BLaER1 treated with 17β-estradiol and CSF1 and Interleukin-3, amounts not matched to agents 10 nM and 100 nM (cell line): ENCODE data around the gene THEMIS2.
"Not testable (repeated sequence)": the region's sequence is repeated elsewhere in the genome, so short reads cannot be mapped to it uniquely, and the experiment has no call there.

Experiments used
- H3K27ac ChIP-seq, 11 experiments: shearing (Covaris generic); formaldehyde crosslinking; 2 replicates each; pipeline ENCODE4 v1.8.1; 2022
- H3K27me3 ChIP-seq, 11 experiments: shearing (Covaris generic); formaldehyde crosslinking; 2 replicates each; pipeline ENCODE4 v1.8.1; 2022
- H3K36me3 ChIP-seq, 11 experiments: shearing (Covaris generic); formaldehyde crosslinking; 2 replicates each; pipeline ENCODE4 v1.8.1; 2022
- H3K4me1 ChIP-seq, 10 experiments: shearing (Covaris generic); formaldehyde crosslinking; 2 replicates each; pipeline ENCODE4 v1.8.1; 2022
- H3K4me2 ChIP-seq, 11 experiments: shearing (Covaris generic); formaldehyde crosslinking; 2 replicates each; pipeline ENCODE4 v1.8.1; 2022
- H3K4me3 ChIP-seq, 10 experiments: shearing (Covaris generic); formaldehyde crosslinking; 2 replicates each; pipeline ENCODE4 v1.8.1; 2022
- H3K9ac ChIP-seq, 11 experiments: shearing (Covaris generic); formaldehyde crosslinking; 2 replicates each; pipeline ENCODE4 v1.8.1; 2022
- H3K9me3 ChIP-seq, 11 experiments: shearing (Covaris generic); formaldehyde crosslinking; replicated peaks in 1 of 11; 2 replicates each; pipeline ENCODE4 v1.8.1; 2022
- H4K20me1 ChIP-seq, 11 experiments: shearing (Covaris generic); formaldehyde crosslinking; 2 replicates each; pipeline ENCODE4 v1.8.1; 2022
- Cebpa-rat ChIP-seq, 11 experiments: shearing (Covaris generic); IDR thresholded peaks; 2 replicates each; pipeline ENCODE4 v1.8.1; 2022

THEMIS2 gene

DNA sequence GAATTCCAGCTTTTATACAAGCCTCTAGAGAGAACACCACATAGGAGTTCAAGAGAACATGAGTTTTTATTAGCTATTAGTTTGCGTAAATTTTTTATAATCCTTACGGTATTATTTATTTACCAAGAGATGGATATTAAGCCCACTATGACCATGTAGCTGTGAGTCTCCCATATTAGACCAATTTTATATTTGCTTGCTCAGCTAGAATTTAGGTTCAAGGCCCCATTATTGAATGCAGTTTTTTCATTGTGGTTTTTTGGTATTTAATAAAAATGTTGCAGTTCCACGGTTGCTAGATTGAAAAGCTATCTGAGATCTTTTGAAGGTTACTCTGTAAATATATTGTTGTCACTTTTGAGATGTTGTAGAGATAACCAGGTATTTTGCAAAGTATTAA, 38.9 kb upstream of the THEMIS2 start:
- H3K27me3 ChIP-seq = no peaks in the 10 kb centered on the region
- peaks cover 50 to 64% (median 62%) of the 10 kb centered on the region in 11 experiments for H3K36me3 ChIP-seq
- no peak overlapping the region for H3K4me3 ChIP-seq
- H3K9me3 ChIP-seq = no peaks in the 10 kb centered on the region
- no peak for TF ChIP-seq Cebpa-rat (IDR thresholded peaks at IDR 0.05)
- peaks cover 20 to 75% (median 42%) of the 10 kb centered on the region in 11 experiments; a peak in 18 of 22 replicates for H4K20me1 ChIP-seq
- no peak overlapping the region for H3K4me2 ChIP-seq
- H3K27ac ChIP-seq = no peak overlapping the region
- H3K4me1 ChIP-seq = peaks cover 17 to 32% (median 21%) of the 10 kb centered on the region in 10 experiments
- no peak overlapping the region; a peak in 1 of 22 replicates for H3K9ac ChIP-seq

GRCh38 chr1:27835046-27835445, 37.3 kb upstream of the THEMIS2 start:
- H3K27me3 ChIP-seq = no peaks in the 10 kb centered on the region
- H3K9me3 ChIP-seq = no peaks in the 10 kb centered on the region
- no peak overlapping the region for H3K4me2 ChIP-seq
- H3K9ac ChIP-seq = peak overlapping the region in 5 of 11 experiments; percentile 3 to 49 (median 20); a peak in 4 of 22 replicates
- peaks cover 26 to 91% (median 55%) of the 10 kb centered on the region in 11 experiments; a peak in 20 of 22 replicates for H4K20me1 ChIP-seq
- peaks cover 16 to 25% (median 17%) of the 10 kb centered on the region in 10 experiments for H3K4me1 ChIP-seq
- no peak for TF ChIP-seq Cebpa-rat (IDR thresholded peaks at IDR 0.05)
- peaks cover 66 to 80% (median 78%) of the 10 kb centered on the region in 11 experiments for H3K36me3 ChIP-seq
- no peak overlapping the region for H3K27ac ChIP-seq
- no peak overlapping the region for H3K4me3 ChIP-seq

DNA sequence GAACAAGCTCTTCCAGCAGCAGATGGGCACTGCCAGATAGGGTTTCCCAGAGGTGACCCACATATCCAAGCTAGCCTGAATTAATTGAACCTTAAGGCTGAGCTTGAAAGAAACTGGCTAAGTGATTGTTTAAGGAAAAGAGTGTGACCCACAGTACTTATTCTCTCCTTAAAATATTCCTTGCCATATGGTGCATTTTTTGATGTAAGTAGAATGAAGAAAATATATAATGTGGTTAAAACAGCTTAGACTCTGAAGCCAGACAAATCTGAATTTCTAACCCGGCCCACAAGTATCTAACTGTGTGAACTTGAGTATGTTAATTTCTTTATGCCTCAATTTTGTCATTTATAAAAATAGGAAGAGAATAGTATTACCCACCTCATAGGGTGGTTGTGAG, 36.8 kb upstream of the THEMIS2 start:
- Histone ChIP-seq H3K9ac (peak overlapping the region in 4 of 11 experiments; percentile 3 to 49 (median 20); a peak in 4 of 22 replicates), H3K4me2 (no peak overlapping the region), H3K27ac (no peak overlapping the region), H3K4me3 (no peak overlapping the region), H3K27me3 (no peaks in the 10 kb centered on the region), H3K36me3 (peaks cover 71 to 84% (median 82%) of the 10 kb centered on the region in 11 experiments), H3K9me3 (no peaks in the 10 kb centered on the region), H3K4me1 (peaks cover 15 to 25% (median 17%) of the 10 kb centered on the region in 10 experiments), H4K20me1 (peaks cover 30 to 96% (median 59%) of the 10 kb centered on the region in 11 experiments; a peak in 20 of 22 replicates)
- no peak for TF ChIP-seq Cebpa-rat (IDR thresholded peaks at IDR 0.05)

GRCh38 chr1:27849951-27850350, 22.4 kb upstream of the THEMIS2 start:
- no peaks in the 10 kb centered on the region for H3K4me1 ChIP-seq
- no peak for TF ChIP-seq Cebpa-rat (IDR thresholded peaks at IDR 0.05)
- H3K9me3 ChIP-seq = peaks cover 0 to 15% (median 9%) of the 10 kb centered on the region in 11 experiments; a peak in 15 of 22 replicates
- H3K4me3 ChIP-seq = no peak overlapping the region
- no peaks in the 10 kb centered on the region for H3K27me3 ChIP-seq
- H3K36me3 ChIP-seq = peaks cover 69 to 70% (median 70%) of the 10 kb centered on the region in 11 experiments
- H3K4me2 ChIP-seq = no peak overlapping the region
- H3K9ac ChIP-seq = no peak overlapping the region
- peaks cover 0 to 13% (median 0%) of the 10 kb centered on the region in 11 experiments; a peak in 2 of 22 replicates for H4K20me1 ChIP-seq
- no peak overlapping the region for H3K27ac ChIP-seq

GRCh38 chr1:27855085-27855484, 17.3 kb upstream of the THEMIS2 start:
- peaks cover 0 to 15% (median 9%) of the 10 kb centered on the region in 11 experiments; a peak in 15 of 22 replicates for H3K9me3 ChIP-seq
- H3K27me3 ChIP-seq = no peaks in the 10 kb centered on the region
- H3K36me3 ChIP-seq = peaks cover 18 to 19% (median 18%) of the 10 kb centered on the region in 11 experiments
- no peak overlapping the region for H3K27ac ChIP-seq
- H3K4me3 ChIP-seq = no peak overlapping the region
- TF ChIP-seq Cebpa-rat (IDR thresholded peaks at IDR 0.05) = no peak
- H3K4me1 ChIP-seq = peaks cover 20 to 33% (median 29%) of the 10 kb centered on the region in 10 experiments
- H3K9ac ChIP-seq = no peak overlapping the region
- no peak overlapping the region for H3K4me2 ChIP-seq
- peaks cover 0 to 3% (median 0%) of the 10 kb centered on the region in 11 experiments; a peak in 2 of 22 replicates for H4K20me1 ChIP-seq

DNA sequence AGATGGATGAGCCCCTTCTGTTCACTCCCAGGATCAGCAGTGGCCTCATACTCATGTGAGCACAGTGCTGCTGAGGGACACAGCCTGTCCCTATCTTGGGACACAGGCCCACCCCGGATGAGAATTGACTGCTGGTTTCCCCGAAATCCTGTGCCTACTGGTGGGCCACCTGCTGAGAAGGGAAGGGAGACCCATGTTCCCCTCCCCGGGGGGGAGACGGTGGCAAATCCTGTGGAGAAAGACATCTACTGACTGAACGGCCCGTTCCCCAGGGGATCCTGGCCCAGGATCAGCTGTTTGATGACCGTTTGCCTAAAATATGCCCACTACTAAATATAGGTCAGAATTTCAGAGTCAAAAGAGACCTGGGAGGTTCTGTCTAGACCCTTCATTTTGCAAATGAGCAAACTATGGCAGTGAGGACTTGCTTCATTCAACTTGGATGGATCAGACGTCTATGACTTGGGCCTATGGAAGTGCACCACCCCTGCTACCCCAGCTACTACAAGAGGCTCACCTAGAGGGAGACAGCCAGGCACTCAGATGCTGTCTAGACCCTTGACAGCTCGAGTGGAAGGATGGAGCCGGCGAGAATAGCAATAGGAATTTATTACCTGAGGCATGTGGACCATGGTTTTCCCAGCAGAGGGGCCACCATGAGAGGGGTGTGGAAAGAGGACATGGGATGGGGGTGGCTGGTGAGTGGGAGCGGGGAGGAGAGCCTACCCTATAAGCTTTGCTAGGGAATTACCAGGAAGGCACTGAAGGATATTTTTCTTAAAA, 15.6 kb upstream of the THEMIS2 start:
- H3K27me3 ChIP-seq = no peaks in the 10 kb centered on the region
- H3K4me3 ChIP-seq = no peak overlapping the region; a peak in 1 of 20 replicates
- H3K9me3 ChIP-seq = peaks cover 0 to 2% (median 1%) of the 10 kb centered on the region in 11 experiments; a peak in 15 of 22 replicates
- peak overlapping the region in 6 of 11 experiments; percentile 12 to 37 (median 30); a peak in 9 of 22 replicates for H3K27ac ChIP-seq
- peaks cover 28 to 49% (median 37%) of the 10 kb centered on the region in 10 experiments for H3K4me1 ChIP-seq
- H3K36me3 ChIP-seq = peaks cover under 1 to 2% (median 2%) of the 10 kb centered on the region in 11 experiments
- H4K20me1 ChIP-seq = no peaks in the 10 kb centered on the region
- TF ChIP-seq Cebpa-rat (IDR thresholded peaks at IDR 0.05) = no peak
- H3K4me2 ChIP-seq = peak overlapping the region in 9 of 11 experiments; percentile 21 to 84 (median 67); a peak in 16 of 22 replicates
- H3K9ac ChIP-seq = peak overlapping the region in 10 of 11 experiments; percentile 3 to 57 (median 40); a peak in 13 of 22 replicates

DNA sequence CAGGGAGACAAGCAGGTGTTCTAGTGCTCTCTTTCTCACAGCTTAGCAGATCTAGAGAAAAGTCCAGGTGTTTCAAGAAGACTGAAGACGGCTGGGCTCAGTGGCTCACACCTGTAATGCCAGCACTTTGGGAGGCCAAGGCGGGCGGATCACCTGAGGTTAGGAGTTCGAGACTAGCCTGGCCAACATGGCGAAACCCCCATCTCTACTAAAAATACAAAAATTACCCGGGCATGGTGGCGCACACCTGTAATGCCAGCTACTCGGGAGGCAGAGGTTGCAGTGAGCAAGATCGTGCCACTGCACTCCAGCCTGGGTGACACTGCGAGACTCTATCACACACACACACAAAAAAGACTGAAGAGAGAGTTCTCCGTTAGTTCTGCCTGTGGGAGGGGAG, 14.8 kb upstream of the THEMIS2 start:
- H3K9ac ChIP-seq, H3K27me3 ChIP-seq, H3K4me3 ChIP-seq, H3K9me3 ChIP-seq, H3K27ac ChIP-seq, H4K20me1 ChIP-seq, H3K4me2 ChIP-seq, H3K36me3 ChIP-seq: not testable (repeated sequence)
- peaks cover 35 to 57% (median 45%) of the 10 kb centered on the region in 10 experiments for H3K4me1 ChIP-seq

GRCh38 chr1:27858072-27858948, 14.0 kb upstream of the THEMIS2 start:
- Histone ChIP-seq H3K4me3 (peak overlapping the region in 1 of 10 experiments; percentile 38; a peak in 1 of 20 replicates), H4K20me1 (no peaks in the 10 kb centered on the region), H3K9me3 (no peaks in the 10 kb centered on the region), H3K36me3 (no peaks in the 10 kb centered on the region), H3K9ac (peak overlapping the region; percentile 7 to 74 (median 55); a peak in 17 of 22 replicates), H3K27me3 (no peaks in the 10 kb centered on the region), H3K4me1 (peaks cover 43 to 64% (median 51%) of the 10 kb centered on the region in 10 experiments), H3K27ac (peak overlapping the region; percentile 12 to 99 (median 71); a peak in 21 of 22 replicates), H3K4me2 (peak overlapping the region; percentile 44 to 100 (median 75))
- no peak for TF ChIP-seq Cebpa-rat (IDR thresholded peaks at IDR 0.05)
